HepG2 (cell line): ENCODE measurements around the gene ANKAR. TPM values are rescaled to one million over a fixed set of nuclear protein-coding genes. Genes with fewer than 3 reads are reported as not detected.
A peak's percentile ranks its signal among the peaks of the same experiment; 100 is the strongest.

ENCODE experiments used
- ETV5 ChIP-seq: IDR thresholded peaks from 2 replicates; pipeline ENCODE4 v1.6.1; 2018; ENCODE audit warnings: missing biosample characterization, missing genetic modification reagents, inconsistent platforms, borderline replicate concordance
- FOXP1 ChIP-seq, 2 experiments: fragments of 450-650 bp in 1 of 2; IDR thresholded peaks; 2 replicates each; pipeline ENCODE4 v1.6.1; 2017 to 2018; ENCODE audit warnings: antibody characterized with exemption in 1 of 2
- NBN ChIP-seq: fragments of 450-650 bp; conservative IDR thresholded peaks from 2 replicates; pipeline ENCODE4 v1.6.1; 2017
- PAWR ChIP-seq: sonication (generic); formaldehyde crosslinking; IDR thresholded peaks from 2 replicates; pipeline ENCODE4 v1.4.0; 2020; ENCODE audit warnings: missing genetic modification reagents, mild to moderate bottlenecking, borderline replicate concordance
- PHF20 ChIP-seq: sonication (generic); formaldehyde crosslinking; IDR thresholded peaks from 2 replicates; pipeline ENCODE4 v1.5.0; 2020; ENCODE audit warnings: mild to moderate bottlenecking, missing genetic modification reagents
- SMARCC2 ChIP-seq: fragments of 450-650 bp; IDR thresholded peaks from 2 replicates; pipeline ENCODE4 v1.6.1; 2017; ENCODE audit warnings: antibody characterized with exemption, mild to moderate bottlenecking
- ZNF652 ChIP-seq: IDR thresholded peaks from 2 replicates; pipeline ENCODE4 v1.6.1; 2016; ENCODE audit warnings: low read depth, borderline replicate concordance
- ZNF747 ChIP-seq: sonication (generic); formaldehyde crosslinking; IDR thresholded peaks from 2 replicates; pipeline ENCODE4 v1.8.1; 2023; ENCODE audit warnings: missing genetic modification reagents, mild to moderate bottlenecking, borderline replicate concordance
- polyA plus RNA-seq, 8 experiments: library from polyadenylated mRNA; depleted of rRNA in 3 of 8; stranded (reverse) in 7 of 8; unstranded in 1 of 8; fragments of >200 nt; fragmentation: Illumina TruSeq in 4 of 8; extraction: Trizol in 4 of 8; gene quantifications; 2 replicates each; pipeline versions ENCODE4 v1.2.1 to v1.2.3, GENCODE V29; 2011 to 2016; ENCODE audit warnings: low read depth in 4 of 8, missing spikeins in 1 of 8, mixed read lengths in 1 of 8; ENCODE audit not compliant: insufficient read depth in 1 of 8
- total RNA-seq, 5 experiments: library from RNA; depleted of rRNA; stranded (reverse); fragments of >200 nt; fragmentation: Illumina TruSeq; extraction: Trizol; gene quantifications; 2 replicates each; pipeline ENCODE4 v1.2.3, GENCODE V29; 2016; ENCODE audit warnings: low read depth in 1 of 5
- TF ChIP-seq, protein P1 (sequence below): sonication (generic); formaldehyde crosslinking; IDR thresholded peaks from 2 replicates; pipeline ENCODE4 v1.8.1; 2023; ENCODE audit warnings: mild to moderate bottlenecking, missing genetic modification reagents, borderline replicate concordance
- TF ChIP-seq, protein P2 (sequence below): sonication (generic); IDR thresholded peaks from 2 replicates; pipeline ENCODE4 v1.6.1; 2016; ENCODE audit warnings: low read depth, borderline replicate concordance
- TF ChIP-seq, protein P3 (sequence below): sonication (generic); formaldehyde crosslinking; IDR thresholded peaks from 2 replicates; pipeline ENCODE4 v1.4.0; 2020; ENCODE audit warnings: mild to moderate bottlenecking, missing genetic modification reagents
- TF ChIP-seq, protein P4 (sequence below): sonication (generic); formaldehyde crosslinking; IDR thresholded peaks from 2 replicates; pipeline ENCODE4 v1.4.0; 2020; ENCODE audit warnings: missing genetic modification reagents, mild to moderate bottlenecking, borderline replicate concordance
- TF ChIP-seq, protein P5 (sequence below): sonication (generic); formaldehyde crosslinking; IDR thresholded peaks from 2 replicates; pipeline ENCODE4 v1.4.0; 2020; ENCODE audit warnings: mild to moderate bottlenecking, low read depth, missing genetic modification reagents
- TF ChIP-seq, protein P6 (sequence below): sonication (generic); formaldehyde crosslinking; IDR thresholded peaks from 2 replicates; pipeline ENCODE4 v1.4.0; 2020; ENCODE audit warnings: missing genetic modification reagents; ENCODE audit errors: not compliant biosample characterization
- TF ChIP-seq, protein P7 (sequence below): sonication (generic); formaldehyde crosslinking; IDR thresholded peaks from 2 replicates; pipeline ENCODE4 v1.5.0; 2020; ENCODE audit warnings: missing genetic modification reagents
- TF ChIP-seq, protein P8 (sequence below): sonication (generic); formaldehyde crosslinking; IDR thresholded peaks from 2 replicates; pipeline ENCODE4 v1.8.0; 2022; ENCODE audit warnings: mild to moderate bottlenecking, missing genetic modification reagents, moderate library complexity

The ANKAR gene
- total and polyA plus RNA-seq, 2 of the 13 experiments (the other 11 are each of a cell fraction or from before 2014, with no cell fraction given): 3.6 to 5.0 TPM

DNA sequence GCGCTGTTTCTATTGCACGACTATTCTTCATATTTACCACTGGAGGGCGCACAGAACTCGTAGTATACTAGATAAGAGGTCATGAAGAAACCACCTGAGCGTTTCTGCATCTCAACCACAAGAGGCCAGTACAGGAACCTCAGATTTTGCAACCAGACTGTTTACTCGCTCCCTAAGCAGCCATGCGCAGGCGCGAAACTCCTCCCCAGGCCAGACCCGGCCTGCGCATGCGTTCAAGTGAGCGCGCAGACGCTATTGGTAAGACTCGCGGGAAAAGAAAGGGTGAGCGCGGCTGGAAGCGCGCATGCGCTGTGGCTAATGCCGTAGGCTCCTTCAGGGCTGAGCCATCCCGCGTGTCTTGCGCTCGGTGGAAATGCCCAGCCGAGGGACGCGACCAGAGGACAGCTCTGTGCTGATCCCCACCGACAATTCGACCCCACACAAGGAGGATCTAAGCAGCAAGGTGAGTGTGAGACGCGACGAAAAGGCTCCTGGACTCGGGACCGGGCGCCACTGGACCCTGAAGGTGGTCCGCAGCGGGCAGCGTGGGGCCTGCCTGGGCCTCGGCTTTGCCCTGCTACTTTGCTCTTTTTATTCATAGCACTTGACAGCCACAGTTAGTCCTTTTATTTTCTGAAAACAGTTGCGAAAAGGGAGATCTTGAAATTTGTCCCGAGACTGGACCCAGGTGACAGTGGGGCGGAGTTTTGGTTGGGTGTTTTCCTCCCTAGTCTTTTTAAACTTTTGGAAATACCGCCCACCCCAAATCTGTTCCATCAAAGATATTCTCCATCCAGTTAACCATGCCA, 13.1 kb upstream of the ANKAR start, which contains the start of gene ASNSD1 (continued):
- peak; percentile 76 for TF ChIP-seq FOXP1 (IDR thresholded peaks at IDR 0.05)
- peak; percentile 61; the same call in 1 of the 2 replicates for TF ChIP-seq FOXP1 (CRISPR knock-in tag; IDR thresholded peaks at IDR 0.05)
- TF ChIP-seq, protein P1, sequence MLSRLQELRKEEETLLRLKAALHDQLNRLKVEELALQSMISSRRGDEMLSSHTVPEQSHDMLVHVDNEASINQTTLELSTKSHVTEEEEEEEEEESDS (CRISPR knock-in tag): no peak
- TF ChIP-seq, protein P2, sequence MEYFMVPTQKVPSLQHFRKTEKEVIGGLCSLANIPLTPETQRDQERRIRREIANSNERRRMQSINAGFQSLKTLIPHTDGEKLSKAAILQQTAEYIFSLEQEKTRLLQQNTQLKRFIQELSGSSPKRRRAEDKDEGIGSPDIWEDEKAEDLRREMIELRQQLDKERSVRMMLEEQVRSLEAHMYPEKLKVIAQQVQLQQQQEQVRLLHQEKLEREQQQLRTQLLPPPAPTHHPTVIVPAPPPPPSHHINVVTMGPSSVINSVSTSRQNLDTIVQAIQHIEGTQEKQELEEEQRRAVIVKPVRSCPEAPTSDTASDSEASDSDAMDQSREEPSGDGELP: peak; percentile 78; the same call in 1 of the 2 replicates
- TF ChIP-seq ZNF652 (CRISPR knock-in tag): peak; percentile 54; the same call in 1 of the 2 replicates
- TF ChIP-seq, protein P3, sequence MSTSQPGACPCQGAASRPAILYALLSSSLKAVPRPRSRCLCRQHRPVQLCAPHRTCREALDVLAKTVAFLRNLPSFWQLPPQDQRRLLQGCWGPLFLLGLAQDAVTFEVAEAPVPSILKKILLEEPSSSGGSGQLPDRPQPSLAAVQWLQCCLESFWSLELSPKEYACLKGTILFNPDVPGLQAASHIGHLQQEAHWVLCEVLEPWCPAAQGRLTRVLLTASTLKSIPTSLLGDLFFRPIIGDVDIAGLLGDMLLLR: peak; percentile 92
- TF ChIP-seq, protein P4, sequence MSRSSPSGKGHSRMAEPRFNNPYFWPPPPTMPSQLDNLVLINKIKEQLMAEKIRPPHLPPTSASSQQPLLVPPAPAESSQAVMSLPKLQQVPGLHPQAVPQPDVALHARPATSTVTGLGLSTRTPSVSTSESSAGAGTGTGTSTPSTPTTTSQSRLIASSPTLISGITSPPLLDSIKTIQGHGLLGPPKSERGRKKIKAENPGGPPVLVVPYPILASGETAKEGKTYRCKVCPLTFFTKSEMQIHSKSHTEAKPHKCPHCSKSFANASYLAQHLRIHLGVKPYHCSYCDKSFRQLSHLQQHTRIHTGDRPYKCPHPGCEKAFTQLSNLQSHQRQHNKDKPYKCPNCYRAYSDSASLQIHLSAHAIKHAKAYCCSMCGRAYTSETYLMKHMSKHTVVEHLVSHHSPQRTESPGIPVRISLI: peak; percentile 63; the same call in 1 of the 2 replicates
- TF ChIP-seq, protein P5, sequence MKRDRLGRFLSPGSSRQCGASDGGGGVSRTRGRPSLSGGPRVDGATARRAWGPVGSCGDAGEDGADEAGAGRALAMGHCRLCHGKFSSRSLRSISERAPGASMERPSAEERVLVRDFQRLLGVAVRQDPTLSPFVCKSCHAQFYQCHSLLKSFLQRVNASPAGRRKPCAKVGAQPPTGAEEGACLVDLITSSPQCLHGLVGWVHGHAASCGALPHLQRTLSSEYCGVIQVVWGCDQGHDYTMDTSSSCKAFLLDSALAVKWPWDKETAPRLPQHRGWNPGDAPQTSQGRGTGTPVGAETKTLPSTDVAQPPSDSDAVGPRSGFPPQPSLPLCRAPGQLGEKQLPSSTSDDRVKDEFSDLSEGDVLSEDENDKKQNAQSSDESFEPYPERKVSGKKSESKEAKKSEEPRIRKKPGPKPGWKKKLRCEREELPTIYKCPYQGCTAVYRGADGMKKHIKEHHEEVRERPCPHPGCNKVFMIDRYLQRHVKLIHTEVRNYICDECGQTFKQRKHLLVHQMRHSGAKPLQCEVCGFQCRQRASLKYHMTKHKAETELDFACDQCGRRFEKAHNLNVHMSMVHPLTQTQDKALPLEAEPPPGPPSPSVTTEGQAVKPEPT: peak; percentile 76; the same call in 1 of the 2 replicates
- no peak for TF ChIP-seq PAWR (CRISPR knock-in tag)
- TF ChIP-seq ETV5 (CRISPR knock-in tag): peak; percentile 54; the same call in 1 of the 2 replicates
- TF ChIP-seq, protein P6, sequence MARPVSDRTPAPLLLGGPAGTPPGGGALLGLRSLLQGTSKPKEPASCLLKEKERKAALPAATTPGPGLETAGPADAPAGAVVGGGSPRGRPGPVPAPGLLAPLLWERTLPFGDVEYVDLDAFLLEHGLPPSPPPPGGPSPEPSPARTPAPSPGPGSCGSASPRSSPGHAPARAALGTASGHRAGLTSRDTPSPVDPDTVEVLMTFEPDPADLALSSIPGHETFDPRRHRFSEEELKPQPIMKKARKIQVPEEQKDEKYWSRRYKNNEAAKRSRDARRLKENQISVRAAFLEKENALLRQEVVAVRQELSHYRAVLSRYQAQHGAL: peak; percentile 54
- peak; percentile 89 for TF ChIP-seq ZNF747
- TF ChIP-seq SMARCC2: no peak
- TF ChIP-seq, protein P7, sequence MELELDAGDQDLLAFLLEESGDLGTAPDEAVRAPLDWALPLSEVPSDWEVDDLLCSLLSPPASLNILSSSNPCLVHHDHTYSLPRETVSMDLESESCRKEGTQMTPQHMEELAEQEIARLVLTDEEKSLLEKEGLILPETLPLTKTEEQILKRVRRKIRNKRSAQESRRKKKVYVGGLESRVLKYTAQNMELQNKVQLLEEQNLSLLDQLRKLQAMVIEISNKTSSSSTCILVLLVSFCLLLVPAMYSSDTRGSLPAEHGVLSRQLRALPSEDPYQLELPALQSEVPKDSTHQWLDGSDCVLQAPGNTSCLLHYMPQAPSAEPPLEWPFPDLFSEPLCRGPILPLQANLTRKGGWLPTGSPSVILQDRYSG (CRISPR knock-in tag): 0 out of 2 replicates have a peak, but pooled peaks have one; percentile 74
- TF ChIP-seq, protein P8, sequence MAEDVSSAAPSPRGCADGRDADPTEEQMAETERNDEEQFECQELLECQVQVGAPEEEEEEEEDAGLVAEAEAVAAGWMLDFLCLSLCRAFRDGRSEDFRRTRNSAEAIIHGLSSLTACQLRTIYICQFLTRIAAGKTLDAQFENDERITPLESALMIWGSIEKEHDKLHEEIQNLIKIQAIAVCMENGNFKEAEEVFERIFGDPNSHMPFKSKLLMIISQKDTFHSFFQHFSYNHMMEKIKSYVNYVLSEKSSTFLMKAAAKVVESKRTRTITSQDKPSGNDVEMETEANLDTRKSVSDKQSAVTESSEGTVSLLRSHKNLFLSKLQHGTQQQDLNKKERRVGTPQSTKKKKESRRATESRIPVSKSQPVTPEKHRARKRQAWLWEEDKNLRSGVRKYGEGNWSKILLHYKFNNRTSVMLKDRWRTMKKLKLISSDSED (CRISPR knock-in tag): no peak
- TF ChIP-seq NBN: no peak
- TF ChIP-seq PHF20 (CRISPR knock-in tag): peak; percentile 80
